Measurements from ENCODE around the gene MACROD2.

MACROD2 gene

DNA sequence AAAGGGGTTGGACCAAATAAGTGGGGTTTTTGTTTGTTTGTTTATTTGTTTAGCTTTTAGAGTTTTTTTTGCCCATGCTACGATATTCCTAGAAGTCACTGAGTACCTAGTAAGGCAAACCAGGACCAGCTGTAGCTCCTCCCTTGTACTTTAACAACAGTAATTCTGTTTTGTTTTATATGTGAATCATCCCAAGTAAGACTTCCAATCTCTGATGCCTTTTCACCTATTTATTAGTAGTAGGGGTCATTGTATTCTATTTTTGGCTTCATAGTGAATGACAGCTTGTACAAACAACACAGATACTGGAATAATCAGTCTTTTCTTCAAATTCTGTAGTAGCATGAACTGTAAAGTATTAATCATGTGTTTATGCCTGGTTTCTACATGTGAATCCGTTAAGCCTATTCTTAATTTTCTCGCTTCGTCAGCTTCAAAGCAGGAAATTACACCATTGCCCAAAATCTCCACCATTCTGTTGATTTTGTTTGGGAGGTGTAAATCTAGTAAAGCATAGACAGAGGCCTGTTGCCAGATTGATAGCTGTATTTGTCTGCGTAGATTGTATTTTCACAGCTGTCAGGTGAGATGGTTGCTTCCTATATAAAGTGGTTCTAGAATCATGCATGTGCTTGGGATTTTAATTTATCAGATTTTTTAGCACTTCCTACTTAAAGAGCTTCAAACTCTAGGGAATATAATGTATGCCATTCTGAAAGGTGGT is 493.6 kb downstream of the MACROD2 start:
- no peak for DNase-seq (ENCODE audit: low read depth)
- H3K4me3 ChIP-seq (ENCODE audit: control insufficient read depth, low read depth, low read length) = no peak overlapping the region
- TF ChIP-seq, protein P1, sequence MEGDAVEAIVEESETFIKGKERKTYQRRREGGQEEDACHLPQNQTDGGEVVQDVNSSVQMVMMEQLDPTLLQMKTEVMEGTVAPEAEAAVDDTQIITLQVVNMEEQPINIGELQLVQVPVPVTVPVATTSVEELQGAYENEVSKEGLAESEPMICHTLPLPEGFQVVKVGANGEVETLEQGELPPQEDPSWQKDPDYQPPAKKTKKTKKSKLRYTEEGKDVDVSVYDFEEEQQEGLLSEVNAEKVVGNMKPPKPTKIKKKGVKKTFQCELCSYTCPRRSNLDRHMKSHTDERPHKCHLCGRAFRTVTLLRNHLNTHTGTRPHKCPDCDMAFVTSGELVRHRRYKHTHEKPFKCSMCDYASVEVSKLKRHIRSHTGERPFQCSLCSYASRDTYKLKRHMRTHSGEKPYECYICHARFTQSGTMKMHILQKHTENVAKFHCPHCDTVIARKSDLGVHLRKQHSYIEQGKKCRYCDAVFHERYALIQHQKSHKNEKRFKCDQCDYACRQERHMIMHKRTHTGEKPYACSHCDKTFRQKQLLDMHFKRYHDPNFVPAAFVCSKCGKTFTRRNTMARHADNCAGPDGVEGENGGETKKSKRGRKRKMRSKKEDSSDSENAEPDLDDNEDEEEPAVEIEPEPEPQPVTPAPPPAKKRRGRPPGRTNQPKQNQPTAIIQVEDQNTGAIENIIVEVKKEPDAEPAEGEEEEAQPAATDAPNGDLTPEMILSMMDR (IDR thresholded peaks at IDR 0.05; ENCODE audit: control insufficient read depth, insufficient read depth, low read depth, low read length, missing control alignments) = no peak

DNA sequence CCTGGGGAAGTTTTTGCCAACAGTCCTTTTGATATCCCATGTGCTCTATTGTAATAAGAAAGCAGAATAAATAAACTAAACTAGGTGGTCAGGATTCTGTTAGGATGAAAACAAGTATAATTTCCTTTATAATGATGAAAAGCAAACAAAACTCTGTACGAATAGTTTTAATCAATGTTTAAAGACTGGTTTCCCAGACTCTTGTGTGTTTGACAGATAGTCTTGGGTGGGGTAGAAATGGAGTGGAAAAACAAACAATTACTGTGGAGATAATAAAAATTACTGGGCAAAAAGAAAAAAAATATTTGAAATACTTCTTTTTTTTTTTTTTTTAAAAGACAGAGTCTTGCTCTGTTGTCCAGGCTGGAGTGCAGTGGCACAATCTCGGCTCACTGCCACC is 494.2 kb downstream of the MACROD2 start:
- TF ChIP-seq, protein P1 (IDR thresholded peaks at IDR 0.05; ENCODE audit: control insufficient read depth, insufficient read depth, low read depth, low read length, missing control alignments) = no peak
- no peak overlapping the region for H3K4me3 ChIP-seq (ENCODE audit: control insufficient read depth, low read depth, low read length)
- DNase-seq (ENCODE audit: low read depth) = no peak

DNA sequence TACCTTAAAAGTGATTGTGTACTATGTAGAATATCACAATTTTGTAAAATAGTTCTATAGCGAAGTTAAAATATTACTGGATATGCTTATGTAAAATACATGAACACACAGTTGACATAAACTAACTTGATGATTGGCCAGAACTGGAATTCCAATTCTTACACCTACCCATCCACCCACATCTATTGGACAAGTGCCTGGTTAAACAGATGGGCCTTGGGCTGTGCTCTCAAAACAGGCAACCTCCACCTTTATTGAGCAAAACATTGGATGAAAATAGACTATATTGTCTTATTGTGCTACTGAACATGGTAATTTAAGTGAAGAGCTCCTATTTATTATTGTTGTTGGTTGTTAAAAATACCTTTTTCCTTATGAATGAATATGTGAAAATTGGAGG is 496.1 kb downstream of the MACROD2 start:
- TF ChIP-seq, protein P1 (IDR thresholded peaks at IDR 0.05; ENCODE audit: control insufficient read depth, insufficient read depth, low read depth, low read length, missing control alignments) = no peak
- no peak overlapping the region for H3K4me3 ChIP-seq (ENCODE audit: control insufficient read depth, low read depth, low read length)
- no peak for DNase-seq (ENCODE audit: low read depth)

DNA sequence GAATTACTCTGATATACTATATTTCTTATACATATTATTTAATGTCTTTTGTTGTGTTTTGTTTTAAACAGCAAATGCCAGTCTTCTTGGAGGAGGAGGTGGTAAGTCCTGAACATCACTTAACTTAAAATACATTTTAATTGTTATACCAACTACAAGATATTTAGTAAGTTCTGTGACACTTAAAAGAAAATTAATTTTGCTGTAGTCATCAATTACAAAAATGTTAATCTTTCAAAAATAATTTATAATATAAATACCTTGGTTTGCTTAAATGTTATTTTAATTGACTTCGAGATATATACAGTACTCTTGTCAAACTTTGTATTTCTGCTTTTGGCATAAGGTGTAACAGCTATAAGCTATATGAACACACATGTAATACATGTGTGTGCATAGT is 498.1 kb downstream of the MACROD2 start:
- no peak for DNase-seq (ENCODE audit: low read depth)

DNA sequence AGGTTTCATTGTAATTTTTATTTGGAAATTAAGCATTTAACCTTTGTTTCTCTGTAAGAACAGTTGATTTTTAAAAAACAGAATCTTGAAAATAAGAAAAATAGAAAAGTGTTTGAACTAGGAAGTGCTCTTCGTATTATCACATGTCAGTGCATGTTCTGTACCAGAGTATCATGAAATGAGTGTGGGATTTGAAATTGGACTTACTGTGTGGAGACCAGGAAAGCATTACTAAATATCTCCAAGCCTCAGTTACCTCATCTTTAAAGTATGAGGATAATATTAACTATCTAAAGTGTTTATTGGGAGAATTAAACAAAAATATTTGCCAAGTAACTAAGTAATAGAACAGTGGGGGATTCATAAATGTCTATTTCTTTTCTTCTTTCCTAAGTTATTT is 499.0 kb downstream of the MACROD2 start:
- TF ChIP-seq, protein P1 (IDR thresholded peaks at IDR 0.05; ENCODE audit: control insufficient read depth, insufficient read depth, low read depth, low read length, missing control alignments) = no peak
- no peak overlapping the region for H3K4me3 ChIP-seq (ENCODE audit: control insufficient read depth, low read depth, low read length)
- DNase-seq (ENCODE audit: low read depth) = no peak

More for the DNA sequence above, 498.1 kb downstream of the MACROD2 start:
- TF ChIP-seq, protein P1 (IDR thresholded peaks at IDR 0.05; ENCODE audit: control insufficient read depth, insufficient read depth, low read depth, low read length, missing control alignments) = no peak
- no peak overlapping the region for H3K4me3 ChIP-seq (ENCODE audit: control insufficient read depth, low read depth, low read length)

DNA sequence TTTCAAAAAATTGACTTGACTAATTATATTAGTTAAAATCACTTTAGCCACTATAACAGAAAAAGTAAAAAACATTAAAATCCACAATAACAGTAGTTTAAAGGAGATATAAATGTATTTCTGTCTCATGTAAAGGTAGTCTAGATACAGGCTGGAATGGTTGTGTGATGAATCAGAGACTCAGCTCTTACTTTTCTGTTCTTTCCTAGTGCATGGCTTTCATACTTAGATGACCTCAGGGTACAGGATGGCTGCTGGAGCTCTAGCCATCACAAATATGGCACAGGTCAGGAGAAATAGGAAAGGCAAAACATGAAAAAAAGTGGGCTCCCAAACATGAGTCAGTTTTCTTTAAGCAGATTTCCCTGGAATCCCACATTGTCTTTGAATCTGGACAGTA is 499.8 kb downstream of the MACROD2 start:
- TF ChIP-seq, protein P1 (IDR thresholded peaks at IDR 0.05; ENCODE audit: control insufficient read depth, insufficient read depth, low read depth, low read length, missing control alignments) = no peak
- no peak for DNase-seq (ENCODE audit: low read depth)
- no peak overlapping the region for H3K4me3 ChIP-seq (ENCODE audit: control insufficient read depth, low read depth, low read length)
